Endothelial cell of umbilical vein (primary cell): Measurements from ENCODE around the gene SPAG16. TPM values are rescaled to one million over a fixed set of nuclear protein-coding genes. Genes with fewer than 3 reads are reported as not detected.

Source experiments
- BruUV-seq: library from RNA; stranded (reverse); fragments of 400-500 nt; replicated peaks from 2 replicates; lab custom pipeline; 2021; lab: Mats Ljungman, UMichigan
- CTCF ChIA-PET: fragments of 300-600, 350-600 bp; sonication (Branson Sonifier 250); formaldehyde crosslinking; loops from one replicate; lab custom pipeline; 2021; ENCODE audit warnings: antibody characterized with exemption, inconsistent platforms; lab: Charles Lee
- POLR2A ChIA-PET: fragments of 300-600, 350-600 bp; sonication (Branson Sonifier 250); formaldehyde crosslinking; loops from one replicate; lab custom pipeline; 2021; ENCODE audit warnings: antibody characterized with exemption, inconsistent platforms; lab: Charles Lee
- DNase-seq: peaks from one replicate; pipeline ENCODE4 v3.0.0-alpha.2; 2011; ENCODE audit warnings: low read depth, low spot score
- FAIRE-seq: peaks from 2 replicates; lab custom pipeline; 2011; peaks lifted over from hg19 to GRCh38; lab: Jason Lieb, UNC
- H2AFZ ChIP-seq: 2 replicates; pipeline ENCODE4 v1.6.0; 2012; ENCODE audit warnings: low read depth, low read length, control low read depth, inconsistent platforms
- H3K27ac ChIP-seq: 2 replicates; pipeline ENCODE4 v1.5.1; 2011; ENCODE audit warnings: low read depth, mild to moderate bottlenecking, control low read depth, low read length, moderate library complexity; ENCODE audit not compliant: insufficient read depth
- H3K27me3 ChIP-seq, 2 experiments: 2 replicates each; pipeline versions ENCODE4 v1.6.0 to v1.6.1; 2011; ENCODE audit warnings: low read length in 2 of 2, mixed read lengths in 1 of 2; ENCODE audit not compliant: control insufficient read depth in 2 of 2, insufficient read depth in 2 of 2
- H3K36me3 ChIP-seq, 2 experiments: 2 replicates in 1 of 2; 3 replicates in 1 of 2; pipeline ENCODE4 v1.5.1; 2011; ENCODE audit warnings: low read length in 2 of 2, mild to moderate bottlenecking in 1 of 2, moderate library complexity in 1 of 2; ENCODE audit not compliant: control insufficient read depth in 2 of 2, insufficient read depth in 2 of 2; ENCODE audit errors: extremely low read depth in 1 of 2
- H3K4me1 ChIP-seq: 3 replicates; pipeline ENCODE4 v1.5.1; 2011; ENCODE audit warnings: mild to moderate bottlenecking, low read length; ENCODE audit not compliant: control insufficient read depth, insufficient read depth; ENCODE audit errors: extremely low read depth
- H3K4me2 ChIP-seq: 2 replicates; pipeline ENCODE4 v1.6.1; 2011; ENCODE audit warnings: low read length, control low read depth, mixed read lengths; ENCODE audit not compliant: insufficient read depth
- H3K4me3 ChIP-seq, 3 experiments: fragments of 200-600 bp in 1 of 3; sonication (generic), shearing (Covaris generic) in 1 of 3; replicated peaks in 1 of 3; 2 replicates each; pipeline ENCODE4 v1.5.1; 2011 to 2016; ENCODE audit warnings: control low read depth in 3 of 3, low read length in 3 of 3, mild to moderate bottlenecking in 2 of 3, inconsistent platforms in 1 of 3, low read depth in 1 of 3, moderate library complexity in 1 of 3; ENCODE audit not compliant: insufficient read depth in 1 of 3
- H3K79me2 ChIP-seq: 2 replicates; pipeline ENCODE4 v1.6.0; 2012; ENCODE audit warnings: low read length, inconsistent platforms; ENCODE audit not compliant: control insufficient read depth, insufficient read depth
- H3K9ac ChIP-seq: replicated peaks from 2 replicates; pipeline ENCODE3; 2011; ENCODE audit warnings: low read length, control low read depth; ENCODE audit not compliant: insufficient read depth; ENCODE audit errors: extremely low read depth
- H3K9me1 ChIP-seq: replicated peaks from 3 replicates; pipeline ENCODE4 v1.6.0; 2011; ENCODE audit warnings: mild to moderate bottlenecking, low read length; ENCODE audit not compliant: control insufficient read depth, insufficient read depth; ENCODE audit errors: extremely low read depth
- H3K9me3 ChIP-seq: replicated peaks from 2 replicates; pipeline ENCODE4 v1.5.1; 2012; ENCODE audit warnings: low read length, inconsistent platforms; ENCODE audit not compliant: control insufficient read depth, insufficient read depth
- H4K20me1 ChIP-seq: replicated peaks from 2 replicates; pipeline ENCODE3; 2011; ENCODE audit warnings: mild to moderate bottlenecking, low read length; ENCODE audit not compliant: control insufficient read depth, insufficient read depth; ENCODE audit errors: extremely low read depth
- CTCF ChIP-seq, 2 donors: IDR thresholded peaks; 1 replicate in 1 of 2; 2 replicates in 1 of 2; pipeline ENCODE4 v1.5.1; 2011; ENCODE audit warnings: low read length in 2 of 2, mild to moderate bottlenecking in 2 of 2, moderate library complexity in 2 of 2, control low read depth in 1 of 2, inconsistent platforms in 1 of 2, low read depth in 1 of 2; ENCODE audit not compliant: insufficient read depth in 1 of 2; ENCODE audit errors: extremely low read depth in 1 of 2
- EZH2 ChIP-seq: IDR thresholded peaks from 2 replicates; pipeline ENCODE4 v1.6.1; 2012; ENCODE audit warnings: borderline replicate concordance, low read depth, mild to moderate bottlenecking, moderate library complexity, low read length, inconsistent platforms; ENCODE audit not compliant: severe bottlenecking
- FOS ChIP-seq: IDR thresholded peaks from 2 replicates; pipeline ENCODE4 v1.6.1; 2011; ENCODE audit warnings: mild to moderate bottlenecking, low read length, moderate library complexity, borderline replicate concordance; ENCODE audit not compliant: insufficient read depth
- GATA2 ChIP-seq: IDR thresholded peaks from 2 replicates; pipeline ENCODE4 v1.7.0; 2011; ENCODE audit warnings: low read depth, mild to moderate bottlenecking, moderate library complexity, mixed read lengths, low read length; ENCODE audit not compliant: insufficient read length, insufficient read depth
- JUN ChIP-seq: IDR thresholded peaks from 2 replicates; pipeline ENCODE4 v1.6.1; 2011; ENCODE audit warnings: borderline replicate concordance, low read depth; ENCODE audit not compliant: insufficient read length, insufficient read depth
- MAX ChIP-seq: IDR thresholded peaks from 2 replicates; pipeline ENCODE4 v1.6.1; 2011; ENCODE audit not compliant: insufficient read depth, insufficient read length
- MYC ChIP-seq: IDR thresholded peaks from one replicate; pipeline ENCODE4 v1.6.1; 2011; ENCODE audit warnings: mild to moderate bottlenecking, low read depth, low read length
- POLR2A ChIP-seq: IDR thresholded peaks from 2 replicates; pipeline ENCODE4 v1.6.1; 2012; ENCODE audit warnings: low read depth, mild to moderate bottlenecking, control low read depth, low read length
- POLR2AphosphoS5 ChIP-seq: IDR thresholded peaks from 2 replicates; pipeline ENCODE4 v1.6.1; 2012; ENCODE audit warnings: low read depth, mild to moderate bottlenecking, control low read depth, low read length, moderate library complexity; ENCODE audit not compliant: insufficient read depth
- dilution Hi-C: fragments of 300-500 bp; cut with MboI; formaldehyde crosslinking; loops from one replicate; pipeline ENCODE4 v1.15.0; 2019; ENCODE audit warnings: low sequenced_read_pairs; ENCODE audit not compliant: extremely low pct_ligation_motif_present
- intact Hi-C: fragments of 100-400 bp; cut with micrococcal nuclease; formaldehyde crosslinking; loops from one replicate; pipeline ENCODE4 v1.10.0; 2022
- polyA plus RNA-seq, 4 experiments: library from polyadenylated mRNA; depleted of rRNA in 3 of 4; stranded (reverse) in 3 of 4; unstranded in 1 of 4; fragments of >200 nt; gene quantifications; 2 replicates each; pipeline versions ENCODE4 v1.2.1 to v1.2.3, GENCODE V29; 2011 to 2012; ENCODE audit warnings: missing spikeins in 1 of 4
- total RNA-seq: library from RNA; stranded (reverse); gene quantifications from 2 replicates; pipeline ENCODE4 v1.2.3, GENCODE V29; 2021

The SPAG16 gene
- total and polyA plus RNA-seq, 2 donors (not counting 3 experiments of a cell fraction or from before 2014, with no cell fraction given): 4.0 to 7.7 TPM

- ChIA-PET CTCF (no interaction called here), POLR2A (no interaction called here)
- intact Hi-C loops (no loop called here), dilution Hi-C loops (no loop called here)
- H3K9me1 ChIP-seq: no peaks in the 10 kb centered on the region
- no TSS peak for BruUV-seq
- FAIRE-seq: no peak
- no peak for TF ChIP-seq CTCF (IDR thresholded peaks at IDR 0.05; ENCODE audit: extremely low read depth in 1 of 2, insufficient read depth in 1 of 2, low read depth in 1 of 2, low read length in 2 of 2)
- TF ChIP-seq POLR2AphosphoS5: no peak
- no peak for TF ChIP-seq MAX
- no peak for TF ChIP-seq EZH2
- TF ChIP-seq FOS: no peak
- TF ChIP-seq JUN: no peak
- TF ChIP-seq POLR2A: no peak
- no peak for TF ChIP-seq GATA2
- no peak for TF ChIP-seq MYC
- no peak overlapping the region for H2AFZ ChIP-seq
- H3K27ac ChIP-seq: no peak overlapping the region
- H3K4me3 ChIP-seq: no peak overlapping the region
- DNase-seq: no peak
- H3K4me2 ChIP-seq: no peak overlapping the region
- H3K9me3 ChIP-seq: peaks cover 2% of the 10 kb centered on the region
- H3K9ac ChIP-seq: no peak overlapping the region
- no peaks in the 10 kb centered on the region for H3K79me2 ChIP-seq
- H4K20me1 ChIP-seq: no peaks in the 10 kb centered on the region
- no peaks in the 10 kb centered on the region for H3K27me3 ChIP-seq
- H3K36me3 ChIP-seq: no peaks in the 10 kb centered on the region
- H3K4me1 ChIP-seq: no peaks in the 10 kb centered on the region
Observed at GRCh38 chr2:213863541-213863940, 579.3 kb downstream of the SPAG16 start.
